CD4-positive, alpha-beta T cell treated with Interleukin-2 at 100 ng/mL for 4 hours (primary cell): Measurements from ENCODE around the gene CORO6.

ENCODE experiments used
- DNase-seq: peaks from one replicate; pipeline ENCODE4 v3.0.0-alpha.2; 2020; ENCODE audit warnings: low spot score

The CORO6 gene

DNA sequence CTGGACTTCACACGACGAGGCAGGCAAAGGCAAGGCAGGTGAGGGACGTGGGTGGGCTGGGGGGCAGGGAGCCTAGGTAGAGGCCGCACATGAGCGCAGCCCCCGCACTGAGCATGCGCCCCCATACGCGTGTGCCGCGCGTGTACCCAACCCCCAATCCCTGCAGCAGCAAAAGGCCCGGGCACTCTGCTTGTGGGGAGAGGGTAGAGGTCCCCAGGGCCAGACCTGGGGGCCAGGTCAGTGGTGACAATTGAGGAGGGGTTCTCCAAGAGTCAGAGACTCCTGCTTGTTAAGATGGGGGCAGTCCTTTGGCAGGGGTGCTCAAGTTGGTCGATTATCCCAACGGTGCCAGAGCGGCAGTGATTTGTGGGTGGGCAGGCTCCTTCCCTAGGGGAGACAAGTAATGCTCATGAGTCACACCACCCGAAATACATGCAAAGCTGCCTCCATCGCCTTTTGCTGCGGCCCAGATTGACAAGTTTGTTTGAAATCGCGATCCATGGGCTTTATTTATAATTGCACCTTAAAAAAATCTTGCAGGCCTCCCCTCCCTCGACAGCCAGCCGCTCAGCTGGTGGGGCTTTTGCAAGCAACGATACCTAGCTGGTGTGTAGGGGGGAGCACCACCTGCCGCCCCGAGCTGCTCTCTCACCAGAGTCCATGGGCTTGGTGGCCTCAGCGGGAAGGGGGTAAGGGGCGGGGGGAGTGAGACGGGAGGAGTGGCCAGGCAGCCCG is 32.1 kb downstream of the CORO6 start:
- DNase-seq, result no peak

DNA sequence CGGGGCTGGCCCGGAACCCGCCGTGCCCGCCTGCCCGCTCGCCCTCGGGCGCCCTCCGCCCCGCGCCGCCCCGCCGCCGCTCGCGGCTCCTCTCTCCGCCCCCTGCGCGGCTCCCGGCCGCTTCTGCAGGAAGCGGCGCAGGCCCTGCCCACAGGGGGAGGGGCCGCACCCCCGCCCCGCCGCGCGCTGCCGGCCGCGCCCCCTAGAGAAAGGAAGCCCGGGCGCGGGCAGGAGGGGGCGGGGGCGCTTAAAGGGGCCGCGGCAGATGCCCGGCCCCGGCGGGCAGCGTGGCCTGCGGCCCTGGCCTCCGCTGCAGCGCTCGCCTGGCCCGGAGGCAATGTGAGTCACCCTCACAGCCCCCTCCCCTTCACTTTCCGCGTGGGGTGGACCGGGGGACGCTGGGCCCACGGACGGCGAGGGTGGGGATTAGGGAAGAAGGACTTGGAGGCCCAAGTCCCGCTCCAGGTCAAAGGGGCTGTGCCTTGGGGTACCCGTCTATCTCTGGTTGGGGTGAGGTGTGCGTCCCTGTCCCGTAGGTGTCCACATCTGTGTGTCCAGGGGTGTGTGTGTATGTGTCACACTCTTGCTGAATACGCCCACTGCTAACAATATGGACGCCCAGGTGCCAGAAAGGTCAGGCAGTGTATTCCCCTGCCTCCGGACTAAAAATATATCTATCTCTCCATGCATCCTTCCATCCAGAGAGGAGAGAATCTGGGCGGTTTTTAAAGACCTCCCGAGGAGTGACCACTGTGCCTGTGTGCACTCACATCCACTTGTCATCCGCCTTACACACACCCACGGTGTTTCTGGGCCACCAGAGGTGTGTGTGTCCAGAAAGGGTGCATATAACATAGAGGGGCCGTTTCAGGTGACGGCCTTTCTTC is 32.9 kb downstream of the CORO6 start, which contains the start of gene GIT1:
Gene GIT1, minus strand, starts transcription at position 125 of the 887 bp plus-strand sequence. CDS start 270 bp downstream, outside the sequence.
- DNase-seq, result peak; percentile 83

DNA sequence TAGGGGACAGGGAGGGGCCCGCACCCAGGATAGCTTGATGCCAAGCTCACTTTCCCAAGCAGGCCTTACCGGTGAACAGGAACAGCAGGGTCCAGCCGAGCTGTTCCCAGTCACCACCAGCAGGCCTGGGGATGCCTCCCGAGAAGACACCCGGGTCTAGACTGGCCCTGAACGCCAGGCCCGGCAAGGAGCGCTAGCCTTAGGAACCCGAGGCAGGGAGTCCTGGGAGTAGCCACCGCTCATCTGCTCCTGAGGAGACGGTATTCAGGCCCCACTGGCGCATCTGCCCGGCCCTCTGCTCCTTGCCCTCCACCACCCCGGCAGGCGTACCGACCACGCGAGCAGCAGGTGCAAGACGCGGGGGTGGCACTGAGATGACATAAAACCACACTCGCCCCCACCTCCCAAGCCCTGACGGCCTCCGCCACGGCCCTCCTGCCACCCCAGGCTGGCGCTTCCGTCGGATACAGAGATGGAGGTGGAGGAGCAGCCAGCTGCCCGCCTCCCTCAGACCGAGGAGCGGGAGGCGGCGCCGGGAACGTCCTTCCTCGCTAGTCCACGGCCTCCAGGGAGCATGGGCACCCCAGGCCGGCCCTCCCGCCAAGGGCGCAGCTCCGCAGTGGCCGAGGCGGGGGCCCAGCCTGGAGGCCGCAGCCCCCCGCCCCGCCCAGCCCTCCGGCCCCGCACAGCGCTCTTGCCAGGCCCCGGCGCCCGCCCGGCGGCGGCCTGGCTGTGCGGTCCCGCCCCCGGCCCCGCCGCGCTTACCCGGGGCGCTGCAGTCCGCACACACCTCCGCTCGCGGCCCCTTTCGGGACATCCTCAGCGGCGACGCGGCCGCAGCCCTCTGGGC is 33.9 kb downstream of the CORO6 start:
- peak; percentile 36 for DNase-seq

DNA sequence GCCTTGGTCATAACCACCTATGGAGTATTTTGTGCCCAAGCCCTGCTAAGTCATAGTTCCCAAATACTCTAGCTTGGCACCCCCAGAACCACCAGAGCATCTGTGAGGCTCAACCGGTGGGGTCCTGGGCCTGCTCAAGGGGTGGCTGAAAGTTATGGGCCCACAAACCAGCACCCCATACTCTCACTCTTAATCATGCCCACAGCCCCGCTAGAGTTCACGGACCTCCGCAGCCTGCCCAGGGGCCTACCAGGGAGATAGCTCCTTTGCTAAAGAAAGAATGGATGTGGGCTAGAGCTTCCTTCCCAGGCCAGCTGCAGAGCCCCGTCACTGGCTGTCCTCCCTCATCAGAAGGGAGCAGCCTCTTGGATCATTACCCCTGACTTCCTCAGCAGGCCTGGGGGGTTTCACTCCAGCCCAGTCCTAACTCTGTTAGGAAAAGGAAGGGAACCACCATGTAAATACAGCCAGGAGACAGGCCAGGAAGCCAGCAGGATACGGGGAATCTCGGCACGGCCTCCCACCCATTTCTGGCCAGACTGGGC is 34.6 kb downstream of the CORO6 start:
- DNase-seq, result no peak

DNA sequence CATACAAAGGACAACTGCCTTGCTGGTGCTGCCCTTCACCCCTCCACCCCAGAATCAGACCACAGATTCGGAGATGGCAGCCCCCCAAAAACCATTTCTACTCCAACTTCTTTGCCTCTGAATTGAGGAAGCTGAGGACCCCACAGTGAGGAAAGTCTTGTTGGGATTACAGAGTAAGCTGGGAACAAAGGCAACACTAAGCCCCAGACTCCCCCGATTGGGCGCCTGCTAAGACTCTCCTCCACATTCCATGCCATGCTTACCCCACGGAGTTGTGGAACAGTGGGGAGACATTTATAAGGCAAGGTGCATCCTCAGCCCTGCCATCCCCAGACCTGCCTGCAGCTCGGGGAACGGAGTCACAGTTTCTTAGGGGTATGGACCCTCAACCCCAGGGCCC is 35.1 kb downstream of the CORO6 start:
- DNase-seq, result no peak

DNA sequence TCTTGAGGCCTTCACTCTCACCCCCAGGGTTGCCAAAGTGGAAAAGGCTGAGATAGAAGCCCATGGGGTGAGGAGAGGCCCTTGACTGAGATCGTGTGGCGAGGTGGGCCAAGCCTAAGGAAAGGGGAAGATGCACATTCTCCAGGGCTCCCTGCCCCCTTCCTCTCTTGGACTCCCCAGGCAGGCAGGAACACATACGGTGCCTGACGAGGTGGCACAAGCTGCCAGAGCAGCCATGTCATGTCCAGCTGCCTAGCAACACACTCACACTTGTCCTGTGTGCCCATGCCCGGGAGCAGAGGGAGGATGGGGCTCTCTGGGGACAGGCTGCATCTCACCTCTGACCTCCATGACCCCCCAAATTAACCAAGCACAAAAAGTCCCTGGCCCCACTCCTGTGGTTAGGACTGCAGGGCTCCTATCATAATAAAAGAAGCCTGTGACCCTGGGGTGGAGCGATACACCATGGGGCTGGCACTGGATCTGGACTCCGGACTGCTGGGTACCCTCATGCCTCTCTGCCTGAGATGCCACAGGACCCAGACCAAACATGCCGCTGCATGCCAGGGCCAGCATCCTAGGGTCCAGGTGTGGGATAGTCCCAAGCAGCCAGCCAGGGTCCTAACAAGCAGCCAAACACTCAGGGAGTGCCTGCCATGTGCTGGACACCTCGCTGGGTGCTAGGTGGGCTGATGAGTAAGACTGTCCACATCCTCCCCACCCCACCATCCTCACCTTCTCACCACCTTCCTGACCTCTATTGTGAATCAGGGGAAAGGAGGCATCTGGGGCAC is 35.8 kb downstream of the CORO6 start:
- no peak for DNase-seq

DNA sequence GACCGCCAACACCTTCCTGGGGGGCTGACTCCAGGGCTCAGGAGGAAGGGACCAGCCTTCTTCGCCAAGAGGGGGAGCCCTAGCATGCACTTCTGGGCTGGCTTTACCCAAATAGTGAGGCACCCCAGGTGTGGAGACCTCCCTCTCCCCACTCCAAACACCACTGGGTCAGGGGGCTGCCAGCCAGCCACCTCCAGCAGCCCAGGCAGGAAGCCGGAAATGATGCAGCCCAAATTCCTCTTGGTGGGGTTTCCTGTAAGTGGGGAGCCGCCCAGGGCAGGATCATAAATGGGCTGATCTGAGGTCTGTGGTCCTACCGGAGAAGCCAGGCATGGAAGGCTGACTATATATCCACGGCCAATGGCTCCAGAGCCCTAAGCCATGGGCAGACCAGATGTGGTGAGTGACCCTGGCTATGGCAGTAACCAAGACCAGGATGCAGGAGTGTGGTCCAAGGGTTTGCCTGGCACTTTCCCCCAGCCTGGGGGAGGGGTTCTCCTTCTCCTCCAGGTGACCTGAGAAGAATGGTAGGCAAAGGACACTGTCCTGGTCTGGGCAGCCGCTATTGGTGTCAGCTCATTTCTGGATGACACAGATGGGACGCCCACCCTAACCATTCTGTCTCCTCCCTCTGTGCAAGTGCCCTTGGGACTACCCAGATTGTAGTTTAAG is 37.5 kb downstream of the CORO6 start:
- peak; percentile 39 for DNase-seq

DNA sequence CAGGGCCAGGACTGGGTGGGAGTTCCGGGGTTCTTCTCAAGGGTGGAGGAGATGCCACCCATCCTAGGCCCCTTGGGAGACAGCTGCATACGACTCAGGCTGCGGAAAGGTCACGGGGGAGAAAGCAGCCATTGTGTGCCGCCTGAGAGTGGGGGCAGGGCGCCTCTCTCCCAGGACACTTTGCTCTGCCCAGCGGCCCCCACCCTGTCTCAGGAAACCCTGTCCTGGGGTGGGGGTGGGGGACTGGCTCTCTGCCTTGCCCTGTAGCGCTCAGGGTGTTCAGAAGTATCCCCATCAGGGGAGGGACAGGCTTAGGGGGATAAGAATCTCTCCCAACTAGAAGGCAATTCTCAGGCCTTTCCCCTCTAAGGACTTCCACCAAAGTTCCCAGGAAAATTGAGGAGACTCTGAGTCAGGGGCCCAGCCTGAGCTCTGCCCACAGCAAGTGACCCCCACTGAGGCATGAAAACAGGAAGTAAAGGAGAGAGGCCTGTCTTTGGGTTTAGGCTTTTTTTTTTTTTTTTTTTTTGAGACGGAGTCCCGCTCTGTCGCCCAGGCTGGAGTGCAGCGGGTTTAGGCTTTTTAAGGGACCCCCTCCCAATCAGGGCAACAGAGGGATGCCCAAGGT is 38.1 kb downstream of the CORO6 start:
- DNase-seq, result no peak

DNA sequence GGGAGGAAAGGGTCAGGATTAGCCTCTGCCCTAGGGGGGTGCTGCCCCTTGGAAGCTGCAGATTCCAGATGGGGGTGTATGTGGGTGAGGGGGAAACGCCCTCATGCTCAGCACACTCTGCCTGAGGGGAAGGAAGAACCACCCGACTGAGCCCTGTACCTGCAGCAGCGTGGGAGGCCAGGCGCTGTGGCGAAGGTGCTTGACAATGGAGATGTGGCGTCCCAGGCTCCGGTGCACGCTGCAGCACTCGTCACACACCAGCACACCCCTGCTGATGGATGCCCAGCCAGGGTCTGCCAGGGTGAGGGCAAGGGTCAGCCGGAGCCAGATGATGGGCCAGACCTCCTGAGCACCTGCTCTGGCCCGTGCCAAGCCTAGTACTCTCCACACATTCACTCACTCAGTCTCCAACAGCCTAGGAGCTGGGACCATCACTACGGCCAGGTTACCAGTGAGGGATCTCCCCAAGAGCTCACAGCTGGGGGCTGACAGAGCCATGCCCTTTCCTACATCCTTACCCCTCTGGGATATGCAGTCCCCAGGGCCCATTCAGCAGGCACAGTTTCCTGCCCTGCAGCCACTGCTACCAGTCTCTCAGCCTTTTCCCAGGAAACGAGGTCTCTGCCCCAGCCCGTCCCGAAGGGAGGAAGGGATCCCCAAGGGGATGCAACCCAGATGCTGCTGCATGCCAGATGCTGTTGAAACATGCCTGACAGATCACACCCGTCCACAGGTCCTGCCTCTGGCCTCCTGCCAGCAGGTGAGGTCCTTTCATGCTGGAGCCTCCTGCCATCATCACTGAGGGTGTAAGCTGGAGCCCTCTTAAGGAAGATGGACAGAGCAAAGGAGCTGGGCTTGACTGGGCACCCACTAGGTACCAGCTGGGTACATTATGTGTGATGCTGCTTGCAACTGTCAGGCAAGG is 39.1 kb downstream of the CORO6 start:
- no peak for DNase-seq

DNA sequence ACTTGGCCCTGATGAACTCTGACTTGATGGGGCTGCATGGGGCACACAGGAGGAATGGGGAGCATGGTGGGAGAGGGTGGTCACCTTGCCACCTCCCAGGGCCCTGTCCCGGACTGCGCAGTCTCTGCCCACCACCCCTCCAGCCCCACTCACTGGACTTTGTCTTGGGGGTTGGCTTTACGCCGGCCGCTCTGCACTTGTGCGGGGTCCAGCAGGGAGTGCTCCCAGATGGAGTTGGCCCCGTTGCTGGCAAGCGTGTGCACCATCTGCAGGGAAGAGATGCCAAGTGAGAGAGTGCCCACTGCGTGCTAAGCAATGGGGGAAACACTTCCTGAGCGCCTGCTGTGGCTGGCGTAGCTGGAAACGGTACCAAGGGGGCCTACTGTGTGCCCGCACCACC is 39.9 kb downstream of the CORO6 start:
- DNase-seq, result no peak

DNA sequence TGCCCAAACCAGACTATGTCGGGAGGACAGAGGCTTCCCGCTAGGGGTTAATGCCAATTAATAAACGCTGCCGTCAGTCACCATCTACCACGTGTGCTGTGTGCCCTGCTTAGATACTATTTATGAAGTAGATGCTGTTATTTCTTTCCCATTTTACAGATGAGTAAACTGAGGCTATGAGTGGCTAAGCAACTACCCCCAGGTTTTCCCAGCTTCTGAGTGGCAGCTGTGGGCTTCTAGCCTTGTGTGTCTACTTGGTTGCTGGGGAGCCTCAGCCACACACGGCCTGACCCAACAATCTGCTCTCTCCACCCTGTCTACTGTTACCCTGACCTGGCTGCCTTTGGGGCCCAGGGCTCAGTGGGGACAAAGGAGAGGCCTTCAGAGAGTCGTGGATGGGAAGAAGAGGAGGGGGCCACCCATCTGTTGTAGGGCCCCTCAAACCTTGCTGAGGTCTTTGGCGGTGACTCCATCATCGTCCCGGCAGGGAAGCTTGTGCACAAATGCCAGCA is 40.4 kb downstream of the CORO6 start:
- no peak for DNase-seq

DNA sequence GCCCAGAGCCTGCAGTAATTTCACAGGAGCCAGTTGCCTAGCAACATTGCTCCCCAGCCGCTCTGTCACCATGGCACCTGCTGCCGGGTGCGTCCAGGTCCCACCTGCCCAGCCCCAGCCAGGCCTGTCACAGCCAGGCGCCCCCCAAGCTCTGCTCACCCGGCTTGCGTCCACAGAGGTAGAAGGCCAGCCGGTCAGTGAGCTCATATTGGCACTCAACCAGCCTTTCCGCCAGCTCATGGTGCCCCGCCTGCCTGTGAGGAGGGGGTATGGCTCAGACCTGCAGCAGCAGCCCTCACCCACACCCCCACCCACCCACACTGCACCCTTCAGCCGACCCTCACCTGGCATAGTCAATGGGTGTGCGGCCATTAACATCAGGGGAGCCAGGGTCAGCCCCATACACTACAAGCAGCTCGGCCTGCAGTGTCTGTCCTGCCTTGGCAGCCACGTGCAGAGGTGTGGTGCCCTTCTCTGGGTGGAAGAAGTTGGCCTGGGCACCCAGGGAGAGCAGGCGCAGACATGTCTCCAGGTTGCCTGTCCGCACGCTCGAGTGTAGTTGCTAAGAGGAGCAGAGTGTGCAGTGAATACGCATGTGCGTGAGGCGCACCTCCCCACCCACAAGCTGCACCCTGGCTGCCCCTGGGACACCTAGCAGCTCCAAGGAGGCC is 41.0 kb downstream of the CORO6 start:
- no peak for DNase-seq

DNA sequence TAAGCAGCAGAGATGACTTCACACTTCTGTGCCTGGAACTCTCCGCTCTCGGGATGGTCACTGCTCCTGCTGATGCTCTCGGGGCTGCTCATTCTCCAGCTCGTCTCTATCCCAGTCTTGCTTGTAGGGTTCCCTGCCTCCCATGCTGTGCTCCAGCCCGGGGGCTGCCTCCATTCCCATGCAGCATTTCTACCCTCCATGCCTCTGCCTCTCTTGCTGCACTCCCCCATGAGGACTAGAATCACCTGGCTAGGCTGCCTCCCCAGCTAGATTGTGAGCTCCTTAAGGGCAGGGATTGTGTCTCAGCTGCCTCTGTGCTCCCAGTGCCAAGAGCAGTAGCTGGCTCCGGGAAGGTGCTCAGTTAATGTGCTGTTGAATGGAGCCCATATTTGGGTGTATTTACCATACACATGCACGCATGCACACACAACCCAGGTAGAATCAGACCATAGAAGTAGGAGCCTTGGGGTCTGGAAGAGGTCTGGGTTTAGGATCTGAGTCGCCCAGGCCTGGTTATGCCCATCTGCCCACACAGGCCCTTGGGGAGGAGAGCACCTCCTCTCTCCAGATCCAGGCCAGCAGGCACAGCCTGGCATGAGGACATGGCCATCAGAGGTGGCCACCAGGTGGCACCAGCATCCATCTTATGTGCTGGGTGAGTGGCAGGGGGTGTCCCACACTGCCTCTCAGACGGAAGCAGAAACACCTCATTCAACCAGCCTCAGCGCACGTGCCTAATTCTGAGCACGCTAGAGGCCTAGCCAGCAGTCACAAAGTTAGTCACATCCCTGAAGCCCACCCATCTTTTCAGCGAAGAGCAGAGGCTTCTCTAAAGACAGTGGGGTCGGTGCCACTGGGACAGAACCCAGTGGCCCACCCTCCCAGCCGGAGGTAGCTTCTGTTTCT is 42.6 kb downstream of the CORO6 start:
- DNase-seq, result peak; percentile 92

DNA sequence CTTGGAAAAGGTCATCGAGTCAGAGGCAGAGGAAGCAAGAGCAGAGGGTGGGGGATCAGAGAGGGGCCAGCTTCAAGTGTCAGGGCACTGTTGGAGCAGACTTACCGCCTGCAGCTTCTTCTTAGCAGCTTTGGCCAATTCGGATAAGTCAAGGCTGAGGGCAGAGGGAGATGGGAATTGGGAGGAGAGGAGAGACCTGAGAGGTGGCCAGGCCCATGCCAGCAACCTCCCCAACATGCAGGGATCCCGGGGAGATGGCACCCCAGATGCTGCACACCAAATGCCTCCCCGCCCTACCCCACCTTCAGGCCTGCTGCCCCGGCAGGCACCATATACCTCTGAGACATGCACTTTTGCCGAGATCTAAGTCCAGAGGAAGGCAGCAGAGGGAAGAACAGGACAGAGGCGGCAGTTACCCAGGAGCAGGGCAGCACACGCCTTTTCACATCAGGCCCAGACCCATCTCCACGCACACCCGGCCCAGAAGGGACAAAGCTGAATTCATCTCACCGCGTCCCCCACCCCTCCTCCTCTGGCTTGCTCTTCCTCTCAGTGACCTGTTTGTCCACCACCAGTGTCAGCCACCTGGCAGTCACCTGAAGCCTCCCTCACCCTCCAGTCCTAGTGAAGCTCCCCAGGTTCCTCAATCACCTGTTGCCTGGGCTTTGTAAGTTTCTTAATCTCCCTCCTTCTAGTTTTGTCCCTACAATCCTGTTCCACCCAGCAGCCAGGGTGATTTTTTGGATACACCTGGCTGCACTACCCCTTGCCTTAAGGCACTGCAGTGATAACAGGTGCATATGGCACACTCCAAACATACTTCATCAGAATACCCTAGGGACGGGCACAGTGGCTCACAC is 43.9 kb downstream of the CORO6 start:
- DNase-seq, result no peak

DNA sequence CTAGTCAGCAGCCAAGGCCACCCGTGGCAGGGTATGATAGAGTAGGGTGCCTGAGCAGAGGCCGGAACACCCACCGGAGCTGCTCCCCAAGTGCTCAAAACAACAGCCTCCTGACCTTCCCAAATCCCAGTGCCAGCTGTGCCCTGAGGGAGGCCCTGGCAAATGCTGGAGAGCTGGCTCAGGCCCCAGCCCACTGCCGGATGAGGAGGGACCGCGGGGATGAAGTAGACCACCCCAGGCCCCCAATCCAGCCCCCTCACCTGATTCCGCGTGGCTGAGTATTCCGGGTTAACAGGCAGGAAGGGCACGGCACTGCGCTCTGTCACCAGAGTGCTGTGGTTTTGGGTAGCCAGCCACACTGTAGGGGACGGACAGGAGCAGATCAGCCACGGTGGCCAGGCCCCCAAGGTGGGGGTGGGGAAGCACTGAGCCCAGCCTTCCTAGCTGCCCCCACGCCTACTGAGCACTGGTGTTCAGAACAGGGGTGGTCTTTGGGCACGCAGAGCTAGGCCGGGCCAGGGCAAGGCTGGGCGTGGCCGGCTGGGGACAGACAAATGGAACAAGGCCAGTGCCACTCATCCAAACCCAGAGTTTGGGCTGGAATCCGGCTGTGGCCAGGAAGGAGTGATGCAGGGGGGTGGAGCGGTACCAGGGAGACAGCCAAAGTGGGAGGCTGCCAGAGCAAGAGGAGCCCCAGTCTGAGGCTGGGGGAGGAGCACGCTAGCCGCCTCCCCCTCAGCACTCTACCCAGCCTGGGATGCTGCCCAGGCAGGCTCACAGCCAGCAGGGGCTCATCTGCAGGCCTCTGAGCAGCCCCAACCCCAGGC is 45.1 kb downstream of the CORO6 start:
- DNase-seq, result no peak
